IMR-90 (cell line): ENCODE results near the gene CWC25. TPM values are rescaled to one million over a fixed set of nuclear protein-coding genes. Genes with fewer than 3 reads are reported as not detected.

Source experiments
- ATAC-seq: fragments of 200-7000 bp; cut with Tn5 transposase; 2 replicates; pipeline ENCODE4 v1.9.1; 2020; ENCODE audit warnings: low read depth, mild to moderate bottlenecking, moderate library complexity
- BruUV-seq: library from RNA; stranded (reverse); fragments of 400-500 nt; replicated peaks from 2 replicates; lab custom pipeline; 2021; lab: Mats Ljungman, UMichigan
- CTCF ChIA-PET: fragments of 300-600 bp; formaldehyde crosslinking; extraction: SDS; loops from one replicate; lab custom pipeline; 2021; ENCODE audit warnings: antibody characterized with exemption; lab: Yijun Ruan, JAX
- POLR2A ChIA-PET: fragments of 300-600 bp; sonication (Branson Sonifier 250); formaldehyde crosslinking; loops from one replicate; lab custom pipeline; 2022; ENCODE audit warnings: antibody characterized with exemption; ENCODE audit not compliant: unreplicated experiment; lab: Charles Lee
- DNase-seq: peaks from one replicate; pipeline ENCODE4 v3.0.0; 2013
- H2AFZ ChIP-seq: replicated peaks from 2 replicates; pipeline ENCODE3; 2013; ENCODE audit warnings: low read length, mild to moderate bottlenecking; ENCODE audit not compliant: poor library complexity
- H2AK5ac ChIP-seq: 2 replicates; pipeline ENCODE4 v1.6.1; 2013; ENCODE audit warnings: low read depth, low read length, inconsistent platforms
- H2AK9ac ChIP-seq: replicated peaks from 2 replicates; pipeline ENCODE3; 2013; ENCODE audit warnings: mild to moderate bottlenecking, low read depth, low read length, moderate library complexity; ENCODE audit not compliant: poor library complexity
- H2BK120ac ChIP-seq: 2 replicates; pipeline ENCODE4 v1.6.1; 2013; ENCODE audit warnings: low read depth, low read length, inconsistent platforms
- H2BK15ac ChIP-seq: 3 replicates; pipeline ENCODE4 v1.6.1; 2013; ENCODE audit warnings: low read depth, low read length, inconsistent platforms
- H2BK20ac ChIP-seq: 2 replicates; pipeline ENCODE4 v1.6.1; 2013; ENCODE audit warnings: low read depth, mild to moderate bottlenecking, inconsistent platforms, low read length, moderate library complexity
- H2BK5ac ChIP-seq: 2 replicates; pipeline ENCODE4 v1.6.1; 2013; ENCODE audit warnings: mild to moderate bottlenecking, low read depth, low read length, inconsistent platforms; ENCODE audit not compliant: poor library complexity, severe bottlenecking
- H3K14ac ChIP-seq: replicated peaks from 2 replicates; pipeline ENCODE4 v1.6.1; 2013; ENCODE audit warnings: low read depth, low read length, inconsistent platforms
- H3K18ac ChIP-seq: 2 replicates; pipeline ENCODE4 v1.6.1; 2013; ENCODE audit warnings: low read depth, low read length, control low read depth
- H3K23ac ChIP-seq: 2 replicates; pipeline ENCODE4 v1.6.1; 2013; ENCODE audit warnings: low read depth, low read length, inconsistent platforms
- H3K27ac ChIP-seq: 2 replicates; pipeline ENCODE4 v1.5.1; 2013; ENCODE audit warnings: mild to moderate bottlenecking, control low read depth, low read length; ENCODE audit not compliant: insufficient read depth
- H3K27me3 ChIP-seq: 2 replicates; pipeline ENCODE4 v1.6.1; 2013; ENCODE audit warnings: low read length; ENCODE audit not compliant: control insufficient read depth, insufficient read depth
- H3K36me3 ChIP-seq: 2 replicates; pipeline ENCODE4 v1.6.1; 2013; ENCODE audit warnings: low read length, mixed read lengths; ENCODE audit not compliant: control insufficient read depth, insufficient read depth
- H3K4ac ChIP-seq: 2 replicates; pipeline ENCODE4 v1.6.1; 2013; ENCODE audit warnings: low read depth, low read length, inconsistent platforms
- H3K4me1 ChIP-seq: 2 replicates; pipeline ENCODE4 v1.6.1; 2013; ENCODE audit warnings: low read length, mixed read lengths; ENCODE audit not compliant: control insufficient read depth, insufficient read depth
- H3K4me2 ChIP-seq: 2 replicates; pipeline ENCODE4 v1.6.1; 2013; ENCODE audit warnings: low read depth, mild to moderate bottlenecking, control low read depth, low read length, moderate library complexity
- H3K4me3 ChIP-seq: 2 replicates; pipeline ENCODE4 v1.5.1; 2013; ENCODE audit warnings: low read depth, mild to moderate bottlenecking, control low read depth, low read length, moderate library complexity; ENCODE audit not compliant: insufficient read depth
- H3K56ac ChIP-seq: 2 replicates; pipeline ENCODE4 v1.6.1; 2013; ENCODE audit warnings: low read length, inconsistent platforms; ENCODE audit not compliant: insufficient read depth; ENCODE audit errors: extremely low read depth
- H3K79me1 ChIP-seq, 2 experiments: 2 replicates each; pipeline ENCODE4 v1.6.1; 2013; ENCODE audit warnings: low read length in 2 of 2, inconsistent platforms in 1 of 2, low read depth in 1 of 2
- H3K9ac ChIP-seq: 2 replicates; pipeline ENCODE4 v1.6.1; 2013; ENCODE audit warnings: low read depth, low read length, control low read depth
- H3K9me1 ChIP-seq: 2 replicates; pipeline ENCODE4 v1.6.1; 2013; ENCODE audit warnings: low read length, inconsistent platforms; ENCODE audit not compliant: insufficient read depth
- H3K9me3 ChIP-seq: 2 replicates; pipeline ENCODE4 v1.6.1; 2013; ENCODE audit warnings: low read length; ENCODE audit not compliant: control insufficient read depth, insufficient read depth
- H4K20me1 ChIP-seq: 2 replicates; pipeline ENCODE4 v1.6.1; 2013; ENCODE audit warnings: low read length, inconsistent platforms; ENCODE audit not compliant: insufficient read depth
- H4K5ac ChIP-seq: 2 replicates; pipeline ENCODE4 v1.6.1; 2013; ENCODE audit warnings: mild to moderate bottlenecking, low read depth, low read length, control low read depth
- H4K8ac ChIP-seq, 2 experiments: 2 replicates each; pipeline ENCODE4 v1.6.1; 2013; ENCODE audit warnings: low read depth in 2 of 2, low read length in 2 of 2, control low read depth in 1 of 2, inconsistent platforms in 1 of 2
- H4K91ac ChIP-seq: 2 replicates; pipeline ENCODE4 v1.6.1; 2013; ENCODE audit warnings: low read depth, low read length, inconsistent platforms; ENCODE audit not compliant: insufficient read depth
- BHLHE40 ChIP-seq: fragments of 150-350 bp; IDR thresholded peaks from 2 replicates; pipeline ENCODE4 v1.6.1; 2016; ENCODE audit warnings: mild to moderate bottlenecking, low read depth, low read length
- CEBPB ChIP-seq: IDR thresholded peaks from 2 replicates; pipeline ENCODE4 v1.6.1; 2012; ENCODE audit warnings: low read depth, low read length, improper control_type of control experiment
- CHD1 ChIP-seq: IDR thresholded peaks from 2 replicates; pipeline ENCODE4 v1.6.1; 2012; ENCODE audit warnings: low read depth, low read length, improper control_type of control experiment
- CTCF ChIP-seq: conservative IDR thresholded peaks from 2 replicates; pipeline ENCODE4 v1.5.1; 2012; ENCODE audit warnings: mild to moderate bottlenecking, low read depth, low read length, improper control_type of control experiment
- ELK1 ChIP-seq: fragments of 150-350 bp; IDR thresholded peaks from 2 replicates; pipeline ENCODE4 v1.6.1; 2016; ENCODE audit warnings: low read depth, mild to moderate bottlenecking, low read length, moderate library complexity, borderline replicate concordance
- FOS ChIP-seq: fragments of 150-350 bp; IDR thresholded peaks from 2 replicates; pipeline ENCODE4 v1.6.1; 2016; ENCODE audit warnings: low read depth, low read length
- MAFK ChIP-seq: IDR thresholded peaks from 2 replicates; pipeline ENCODE4 v1.6.1; 2012; ENCODE audit warnings: low read depth, low read length, improper control_type of control experiment
- MAZ ChIP-seq: IDR thresholded peaks from 2 replicates; pipeline ENCODE4 v1.6.1; 2012; ENCODE audit warnings: low read depth, mild to moderate bottlenecking, low read length, improper control_type of control experiment, moderate library complexity, borderline replicate concordance
- MXI1 ChIP-seq: IDR thresholded peaks from 2 replicates; pipeline ENCODE4 v1.6.1; 2012; ENCODE audit warnings: low read depth, mild to moderate bottlenecking, low read length, moderate library complexity, borderline replicate concordance
- NFE2L2 ChIP-seq: fragments of 150-350 bp; IDR thresholded peaks from 2 replicates; pipeline ENCODE4 v1.6.1; 2016; ENCODE audit warnings: low read depth, mild to moderate bottlenecking, low read length
- POLR2A ChIP-seq: IDR thresholded peaks from 2 replicates; pipeline ENCODE4 v1.6.1; 2012; ENCODE audit warnings: mild to moderate bottlenecking, low read depth, low read length
- RAD21 ChIP-seq: IDR thresholded peaks from 2 replicates; pipeline ENCODE4 v1.6.1; 2012; ENCODE audit warnings: low read length, improper control_type of control experiment
- RCOR1 ChIP-seq: IDR thresholded peaks from 2 replicates; pipeline ENCODE4 v1.6.1; 2012; ENCODE audit warnings: mild to moderate bottlenecking, low read length, improper control_type of control experiment; ENCODE audit not compliant: insufficient replicate concordance
- RFX5 ChIP-seq: IDR thresholded peaks from 2 replicates; pipeline ENCODE4 v1.8.0; 2012; ENCODE audit warnings: low read depth, mild to moderate bottlenecking, low read length, moderate library complexity
- SMC3 ChIP-seq: fragments of 150-350 bp; IDR thresholded peaks from 2 replicates; pipeline ENCODE4 v1.6.1; 2016; ENCODE audit warnings: low read depth, mild to moderate bottlenecking, antibody characterized with exemption, low read length, moderate library complexity
- USF2 ChIP-seq: fragments of 150-350 bp; IDR thresholded peaks from 2 replicates; pipeline ENCODE4 v1.6.1; 2017; ENCODE audit warnings: mild to moderate bottlenecking, antibody characterized with exemption, low read length, low read depth
- WGBS, 2 experiments: methylation state at CpG; one replicate each; pipeline versions ENCODE4 v1.1.5 to v1.1.7; 2013; ENCODE audit warnings: missing lambda C conversion rate in 2 of 2; ENCODE audit not compliant: insufficient read length in 1 of 2; ENCODE audit errors: extremely low coverage in 2 of 2; 5-methylcytosine and 5-hydroxymethylcytosine counted together
- dilution Hi-C: fragments of 300-500 bp; cut with HindIII; formaldehyde crosslinking; loops from one replicate; pipeline ENCODE4 v1.14.3; 2018; ENCODE audit warnings: low sequenced_read_pairs; ENCODE audit not compliant: unreplicated experiment
- in situ Hi-C: fragments of 300-500 bp; cut with MboI; formaldehyde crosslinking; loops from 3 replicates; pipeline ENCODE4 v1.14.3; 2019; ENCODE audit warnings: low sequenced_read_pairs, inconsistent platforms, mixed read lengths
- intact Hi-C: fragments of 100-400 bp; cut with micrococcal nuclease; formaldehyde crosslinking; loops from 2 replicates; pipeline ENCODE4 v1.10.0; 2022
- polyA plus RNA-seq, 3 experiments: library from polyadenylated mRNA; depleted of rRNA; stranded (reverse); fragments of >200 nt; gene quantifications; 2 replicates each; pipeline ENCODE4 v1.2.3, GENCODE V29; 2012; ENCODE audit warnings: low replicate concordance in 1 of 3
- total RNA-seq: library from RNA; depleted of rRNA; stranded (reverse); fragments of >200 nt; gene quantifications from 2 replicates; pipeline ENCODE4 v1.2.3, GENCODE V29; 2012

CWC25 gene
- total and polyA plus RNA-seq, 2 of the 4 experiments (the other 2 are of a cell fraction) = 9.1 to 16.1 TPM

GRCh38 chr17:38857271-38857670, 32.1 kb upstream of the CWC25 start:
- TF ChIP-seq FOS (no peak), RCOR1 (no peak), RAD21 (no peak), BHLHE40 (no peak), ELK1 (no peak), USF2 (no peak), MXI1 (no peak), MAFK (no peak), CEBPB (no peak), CTCF (no peak), RFX5 (no peak), NFE2L2 (no peak), MAZ (no peak), CHD1 (no peak), POLR2A (no peak), SMC3 (no peak)
- POLR2A ChIA-PET = no interaction called here
- Histone ChIP-seq H4K20me1 (peaks cover 12% of the 10 kb centered on the region), H3K9ac (no peak overlapping the region), H2AK9ac (no peak overlapping the region), H2BK15ac (no peak overlapping the region), H2BK120ac (no peak overlapping the region), H2AK5ac (no peak overlapping the region), H3K79me1 (peaks cover 0 to 13% of the 10 kb centered on the region in 2 experiments; a peak in 2 of 4 replicates), H4K8ac (no peak overlapping the region), H3K56ac (no peak overlapping the region), H4K91ac (no peak overlapping the region), H3K27ac (no peak overlapping the region), H3K23ac (no peak overlapping the region), H3K18ac (no peak overlapping the region), H2AFZ (no peak overlapping the region), H3K9me3 (no peaks in the 10 kb centered on the region), H3K36me3 (peaks cover 6% of the 10 kb centered on the region), H3K4me2 (no peak overlapping the region), H2BK5ac (no peak overlapping the region), H3K27me3 (no peaks in the 10 kb centered on the region), H3K14ac (no peak overlapping the region), H3K4me1 (no peaks in the 10 kb centered on the region), H2BK20ac (no peak overlapping the region), H3K9me1 (0 out of 2 replicates have a peak, but pooled peaks cover 2% of the 10 kb centered on the region), H3K4me3 (no peak overlapping the region), H4K5ac (no peak overlapping the region), H3K4ac (no peak overlapping the region)
- no peak for ATAC-seq
- in situ Hi-C loops = no loop called here
- 28% methylated on average over 2 of the region's 5 CpGs; no CpG with 5 or more reads in 1 of the 2 experiments for WGBS, 2 experiments
- CTCF ChIA-PET = no interaction called here
- no peak for DNase-seq
- dilution Hi-C loops = no loop called here
- intact Hi-C loops = no loop called here
- BruUV-seq = no TSS peak
